NOMO-1 treated with dmso at 0.1 percent for 144 hours (cell line): ENCODE data around the gene TMPRSS3.

Experiments
- DNase-seq: peaks from one replicate; lab custom pipeline; 2025; ENCODE audit not compliant: unreplicated experiment; lab: John Stamatoyannopoulos, UW

Gene TMPRSS3

DNA sequence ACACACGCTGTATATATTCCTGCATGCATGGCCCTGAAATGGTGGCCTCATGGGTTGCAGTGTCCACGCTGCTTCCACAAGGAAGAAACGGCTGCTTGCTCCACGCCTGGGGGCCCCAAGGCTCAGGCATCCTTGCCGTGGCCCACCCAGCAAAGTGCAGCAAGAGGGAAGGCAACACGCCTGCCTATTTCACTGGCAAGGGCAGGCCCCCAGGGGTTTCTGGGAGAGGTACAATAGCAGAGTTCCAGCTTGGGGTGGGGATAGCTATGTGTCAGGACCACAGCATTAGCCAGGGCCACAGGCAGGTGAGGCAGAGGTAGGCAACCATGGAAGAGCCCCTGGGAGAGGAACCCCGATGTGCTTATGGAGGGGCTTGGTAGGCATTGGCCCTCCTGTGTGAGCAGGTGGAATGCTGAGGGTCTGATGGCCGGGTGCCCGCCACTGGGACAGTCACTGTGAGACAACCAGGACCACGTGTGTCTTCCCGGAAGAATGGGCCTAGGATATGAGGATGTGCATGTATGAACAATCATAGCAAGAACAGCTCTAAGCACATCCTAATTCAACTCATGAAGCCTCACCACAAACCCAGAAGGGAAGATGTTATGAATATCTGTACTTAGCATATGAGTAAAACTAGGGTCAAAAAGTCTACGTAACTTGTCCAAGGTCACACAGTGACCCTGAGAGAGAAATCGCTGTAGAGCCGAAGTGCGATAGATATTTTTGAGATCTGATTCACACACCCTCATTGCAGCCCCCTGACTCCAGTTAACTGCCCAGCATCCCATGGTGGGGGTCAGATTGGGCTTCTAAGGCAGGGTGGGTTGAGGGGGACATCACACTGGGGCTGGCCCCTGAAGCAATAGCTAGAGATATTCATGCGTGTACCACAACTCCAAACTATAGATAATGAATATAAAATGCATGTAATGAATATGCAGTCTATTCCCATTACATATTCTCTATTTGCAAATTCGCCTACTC is 56.8 kb downstream of the TMPRSS3 start:
- no peak for DNase-seq

DNA sequence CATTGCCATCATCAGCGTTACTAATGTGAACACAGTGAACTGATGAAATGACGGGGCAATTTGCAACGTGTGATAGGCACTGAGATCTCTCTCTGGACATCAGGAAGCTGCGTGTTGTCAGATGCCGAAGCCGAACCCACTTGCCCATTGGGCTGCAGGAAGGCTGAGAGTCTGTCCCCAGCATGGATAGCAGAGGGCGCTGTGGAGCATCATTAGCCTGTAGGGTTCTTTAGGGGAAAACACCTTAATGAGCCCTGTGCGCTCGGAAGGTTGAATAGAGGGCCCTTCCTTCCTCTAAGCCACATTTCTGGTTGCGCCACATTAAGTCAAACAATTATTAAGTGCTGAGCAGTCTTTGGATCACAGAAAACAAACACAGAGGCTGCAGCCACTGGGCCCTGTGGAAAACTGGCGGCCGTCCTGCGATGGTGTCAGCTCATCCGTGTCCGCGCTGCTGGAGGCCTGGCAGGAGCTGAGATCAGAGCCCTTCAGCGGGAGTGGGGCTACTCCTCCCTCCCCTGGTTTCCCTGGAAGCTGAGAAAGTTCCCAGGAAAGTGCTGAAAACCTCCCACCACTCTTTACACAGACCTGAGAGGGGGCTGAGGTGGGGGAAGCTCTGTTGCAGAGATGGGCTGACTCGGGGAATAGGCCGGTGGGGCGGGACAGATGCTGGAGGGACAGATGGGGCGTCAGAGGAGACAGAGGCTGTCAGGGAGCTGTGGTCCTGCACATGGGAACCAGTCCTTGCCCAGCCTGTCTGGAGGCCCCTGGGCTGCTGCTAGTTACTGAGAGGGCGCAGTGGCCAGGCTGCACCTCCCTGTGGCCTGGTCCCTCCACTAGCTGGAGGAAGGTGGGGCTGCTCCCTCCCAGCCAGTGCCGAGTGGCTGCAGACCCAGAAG is 57.8 kb downstream of the TMPRSS3 start:
- DNase-seq = peak; percentile 5

DNA sequence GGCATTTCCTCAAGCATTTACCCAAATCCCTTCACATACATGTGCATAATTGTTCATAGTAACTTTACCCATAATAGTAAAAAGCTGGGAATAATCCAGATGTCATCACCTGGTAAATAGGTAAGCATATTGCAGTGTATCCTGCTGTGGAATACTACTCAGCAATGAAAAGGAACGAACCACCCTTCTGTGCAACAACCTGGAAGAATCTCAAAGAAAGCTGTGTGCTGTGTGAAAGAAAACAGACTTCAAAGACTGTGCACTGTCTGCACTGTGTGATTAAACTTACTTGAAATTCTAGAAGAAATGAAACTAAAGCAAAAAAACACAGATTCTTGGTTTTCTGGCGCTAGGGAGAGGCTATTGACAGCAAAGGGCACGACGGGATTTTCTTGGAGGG is 58.6 kb downstream of the TMPRSS3 start:
- DNase-seq = no peak

DNA sequence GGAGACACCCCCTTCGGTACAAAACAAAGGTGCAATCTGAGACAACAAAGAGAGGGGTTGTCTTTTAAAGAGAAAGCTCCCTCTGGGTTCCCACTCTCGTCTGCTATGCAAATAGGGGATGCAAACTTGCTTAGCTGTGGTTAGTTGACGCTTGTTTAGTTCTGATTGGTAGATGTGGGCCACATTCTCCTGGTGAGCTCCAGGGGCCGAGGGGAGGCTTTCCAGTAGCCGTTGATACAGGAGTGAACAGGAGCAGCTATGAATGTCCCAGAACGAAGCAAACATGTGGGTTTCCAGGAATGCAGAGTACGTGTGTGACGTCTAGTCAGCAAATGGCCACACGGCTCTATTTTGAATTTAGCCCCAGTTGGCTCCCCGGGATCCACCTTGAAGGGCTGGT is 59.8 kb downstream of the TMPRSS3 start:
- DNase-seq = no peak

DNA sequence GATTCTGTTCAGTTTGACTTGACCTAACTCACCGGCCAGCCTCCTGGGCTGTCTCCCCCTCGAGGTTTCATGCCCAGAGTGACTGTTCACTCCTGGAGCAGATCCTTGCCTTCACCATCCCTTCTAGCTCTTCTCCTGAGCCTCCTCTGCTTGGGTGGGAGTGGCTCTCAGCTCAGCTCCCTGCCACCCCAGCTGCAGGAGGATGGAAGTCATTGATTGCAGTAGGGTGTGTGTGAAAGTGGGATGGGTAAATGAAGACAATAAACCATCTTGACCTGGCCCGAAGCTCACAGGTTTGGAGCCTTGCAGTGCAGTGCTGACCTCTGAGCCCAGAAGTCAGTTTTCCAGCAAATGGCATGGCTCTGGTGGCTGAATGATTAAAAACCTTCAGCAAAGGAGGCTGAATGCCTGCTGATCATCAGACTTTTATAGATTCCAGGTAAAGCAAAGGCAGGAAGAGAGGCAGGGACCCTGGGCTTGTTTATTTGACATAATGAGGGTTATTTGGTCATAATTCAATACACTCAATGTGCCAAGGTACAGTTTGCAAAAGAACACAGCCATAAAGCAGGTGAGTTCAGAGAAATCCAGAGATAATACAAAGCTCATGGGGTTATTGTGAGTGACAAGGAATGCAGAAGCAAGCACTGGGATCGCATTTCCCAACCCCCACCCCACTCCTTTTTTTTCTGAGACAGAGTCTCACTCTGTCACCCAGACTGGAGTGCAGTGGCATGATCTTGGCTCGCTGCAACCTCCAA is 63.1 kb downstream of the TMPRSS3 start:
- no peak for DNase-seq

DNA sequence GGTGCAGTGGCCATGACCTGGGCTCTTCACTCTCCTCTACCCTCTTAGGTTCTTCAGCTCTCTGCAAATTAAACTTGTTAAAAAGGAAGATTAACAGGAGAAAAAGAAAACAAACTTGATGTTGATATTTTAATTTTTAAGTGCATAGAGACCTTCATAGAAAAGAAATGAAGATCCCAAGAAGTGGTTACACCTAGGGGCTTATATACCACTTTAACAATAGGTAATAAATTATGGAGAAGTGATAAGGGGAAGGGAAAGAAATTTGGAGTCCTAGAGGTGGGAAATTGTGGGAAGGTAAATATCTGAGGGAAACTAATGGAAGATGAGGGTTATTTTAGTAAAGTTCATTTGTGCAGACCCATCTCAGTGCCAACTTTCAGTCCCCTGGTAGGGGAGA is 64.2 kb downstream of the TMPRSS3 start:
- no peak for DNase-seq

DNA sequence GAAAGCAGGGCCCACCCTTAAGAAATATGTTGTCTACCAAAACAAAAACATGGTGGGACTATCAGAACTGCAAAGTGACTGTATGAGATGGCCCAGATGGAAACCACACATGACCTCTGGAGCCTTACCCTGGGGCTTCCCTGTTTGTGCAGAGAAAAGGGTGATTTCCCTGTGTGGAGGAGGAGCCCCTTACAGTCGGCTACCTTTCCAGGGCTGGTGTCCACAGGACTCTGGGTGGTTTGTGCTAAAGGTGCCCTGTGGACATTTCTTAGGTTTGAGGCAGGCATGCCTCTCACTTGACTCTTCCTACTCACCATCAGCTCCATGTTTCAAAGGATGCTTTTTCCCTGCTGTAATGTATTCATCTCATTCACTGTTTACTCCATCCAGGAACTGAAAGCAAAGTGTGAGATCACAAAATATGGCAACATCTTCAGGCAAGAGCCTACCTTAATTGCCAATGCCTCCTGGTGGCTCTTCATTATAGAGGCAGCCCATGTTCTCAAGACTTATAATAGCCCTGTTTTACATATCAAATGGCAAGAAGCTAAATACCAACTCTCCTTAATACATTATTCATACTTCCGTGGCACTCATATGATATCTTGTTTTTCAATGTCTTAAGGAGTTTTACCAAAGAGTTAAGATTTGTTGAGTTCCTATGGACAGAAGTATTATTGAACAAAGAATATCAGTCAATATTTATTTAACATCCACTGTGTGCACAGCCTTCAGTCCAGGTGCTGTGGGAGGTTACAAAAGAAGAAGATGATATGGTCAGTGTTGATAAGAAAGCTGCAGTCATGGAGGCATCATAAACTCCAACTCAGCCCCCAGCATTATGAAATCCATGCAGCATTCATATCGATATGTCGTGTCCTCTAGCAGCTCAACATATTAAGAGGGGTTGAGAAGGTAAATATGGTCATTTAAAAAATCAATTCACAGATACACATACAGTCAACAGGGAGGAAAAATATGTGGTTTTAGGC is 65.2 kb downstream of the TMPRSS3 start:
- no peak for DNase-seq

DNA sequence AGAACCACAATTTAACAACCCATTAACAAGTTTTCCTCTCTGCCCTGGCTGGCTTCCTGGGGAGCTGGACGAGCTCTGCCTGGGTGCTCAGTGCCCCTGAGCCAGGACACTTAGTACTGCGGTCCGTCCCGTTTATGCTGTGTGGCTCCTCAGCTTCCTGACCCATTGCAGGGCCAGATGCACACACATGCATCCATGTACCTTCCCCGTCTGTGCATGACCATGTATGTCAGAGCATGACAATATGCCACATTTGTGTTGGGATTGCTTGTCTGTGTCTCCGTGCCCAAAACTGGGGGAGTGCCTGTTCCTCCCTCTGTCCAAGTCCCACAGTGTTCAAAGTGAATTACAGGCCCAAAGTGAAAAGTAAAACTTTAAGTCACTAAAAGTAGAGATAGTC is 71.0 kb downstream of the TMPRSS3 start:
- DNase-seq = no peak
